Vagina (tissue), 2 donors: ENCODE results near the gene SLX4. TPM values are rescaled to one million over a fixed set of nuclear protein-coding genes. Genes with fewer than 3 reads are reported as not detected.

Experiments
- DNase-seq, 2 donors: peaks; one replicate each; pipeline ENCODE4 v3.0.0-alpha.2; 2017; ENCODE audit errors: extremely low spot score in 2 of 2
- H3K27ac ChIP-seq: fragments of 200-600 bp; sonication (generic); one replicate; pipeline ENCODE4 v1.5.1; 2019
- H3K27me3 ChIP-seq: fragments of 200-600 bp; sonication (generic); one replicate; pipeline ENCODE4 v1.5.1; 2019
- H3K36me3 ChIP-seq, 2 donors: fragments of 200-600 bp; sonication (generic); one replicate each; pipeline ENCODE4 v1.5.1; 2017 to 2019
- H3K4me1 ChIP-seq: fragments of 200-600 bp; sonication (generic); one replicate; pipeline ENCODE4 v1.5.1; 2019
- H3K4me3 ChIP-seq, 2 donors: fragments of 200-600 bp; sonication (generic); 1 replicate in 1 of 2; 2 replicates in 1 of 2; pipeline ENCODE4 v1.5.1; 2016 to 2019
- H3K9me3 ChIP-seq: fragments of 200-600 bp; sonication (generic); one replicate; pipeline ENCODE4 v1.5.1; 2019
- POLR2A ChIP-seq, 2 donors: fragments of 450-650 bp; IDR thresholded peaks; one replicate each; pipeline ENCODE4 v1.6.1; 2017; ENCODE audit warnings: antibody characterized with exemption in 2 of 2, mild to moderate bottlenecking in 2 of 2, moderate library complexity in 2 of 2
- POLR2AphosphoS5 ChIP-seq, 2 donors: sonication (generic); formaldehyde crosslinking; IDR thresholded peaks; one replicate each; pipeline ENCODE4 v1.9.0; 2017; ENCODE audit warnings: antibody characterized with exemption in 2 of 2, mild to moderate bottlenecking in 2 of 2, low read depth in 1 of 2; ENCODE audit not compliant: insufficient read depth in 1 of 2
- intact Hi-C: fragments of 100-400 bp; cut with DNase I; formaldehyde crosslinking; loops from one replicate; pipeline ENCODE4 v1.15.1; 2023
- total RNA-seq: library from RNA; depleted of rRNA; stranded (reverse); fragments of >200 nt; gene quantifications from one replicate; pipeline ENCODE4 v1.2.3, GENCODE V29; 2016
- TF ChIP-seq, protein P1 (sequence below), 3 experiments: fragments of 450-650 bp in 2 of 3; fragments of 200-600 bp in 1 of 3; sonication (generic) in 1 of 3; IDR thresholded peaks; one replicate each; pipeline ENCODE4 v1.5.1; 2017 to 2019; ENCODE audit warnings: antibody characterized with exemption in 3 of 3, mild to moderate bottlenecking in 2 of 3, moderate library complexity in 2 of 3

The SLX4 gene
- total RNA-seq, 1 donor from 2014 or later = 3.9 TPM

GRCh38 chr16:3536851-3537250, 74.6 kb downstream of the SLX4 start:
- DNase-seq = no peak
- Histone ChIP-seq H3K27ac (no peak overlapping the region), H3K27me3 (no peaks in the 10 kb centered on the region), H3K4me3 (no peak overlapping the region), H3K4me1 (no peaks in the 10 kb centered on the region), H3K9me3 (no peaks in the 10 kb centered on the region), H3K36me3 (peaks cover 0 to 27% of the 10 kb centered on the region in 2 donors)
- TF ChIP-seq POLR2A (IDR thresholded peaks at IDR 0.05) (no peak), POLR2AphosphoS5 (IDR thresholded peaks at IDR 0.05; ENCODE audit: insufficient read depth in 1 of 2, low read depth in 1 of 2) (no peak)
- TF ChIP-seq, protein P1, sequence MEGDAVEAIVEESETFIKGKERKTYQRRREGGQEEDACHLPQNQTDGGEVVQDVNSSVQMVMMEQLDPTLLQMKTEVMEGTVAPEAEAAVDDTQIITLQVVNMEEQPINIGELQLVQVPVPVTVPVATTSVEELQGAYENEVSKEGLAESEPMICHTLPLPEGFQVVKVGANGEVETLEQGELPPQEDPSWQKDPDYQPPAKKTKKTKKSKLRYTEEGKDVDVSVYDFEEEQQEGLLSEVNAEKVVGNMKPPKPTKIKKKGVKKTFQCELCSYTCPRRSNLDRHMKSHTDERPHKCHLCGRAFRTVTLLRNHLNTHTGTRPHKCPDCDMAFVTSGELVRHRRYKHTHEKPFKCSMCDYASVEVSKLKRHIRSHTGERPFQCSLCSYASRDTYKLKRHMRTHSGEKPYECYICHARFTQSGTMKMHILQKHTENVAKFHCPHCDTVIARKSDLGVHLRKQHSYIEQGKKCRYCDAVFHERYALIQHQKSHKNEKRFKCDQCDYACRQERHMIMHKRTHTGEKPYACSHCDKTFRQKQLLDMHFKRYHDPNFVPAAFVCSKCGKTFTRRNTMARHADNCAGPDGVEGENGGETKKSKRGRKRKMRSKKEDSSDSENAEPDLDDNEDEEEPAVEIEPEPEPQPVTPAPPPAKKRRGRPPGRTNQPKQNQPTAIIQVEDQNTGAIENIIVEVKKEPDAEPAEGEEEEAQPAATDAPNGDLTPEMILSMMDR (IDR thresholded peaks at IDR 0.05) = no peak
- intact Hi-C loops = loop anchor here (1.0 kb wide), 1 partner anchor 34 kb away; no protein-coding TSS in a partner anchor

GRCh38 chr16:3536271-3536731, 75.1 kb downstream of the SLX4 start:
- Histone ChIP-seq H3K27ac (peak overlapping the region; percentile 15), H3K9me3 (no peaks in the 10 kb centered on the region), H3K36me3 (peaks cover 0 to 32% of the 10 kb centered on the region in 2 donors), H3K4me1 (no peaks in the 10 kb centered on the region), H3K4me3 (no peak overlapping the region), H3K27me3 (no peaks in the 10 kb centered on the region)
- TF ChIP-seq, protein P1 (IDR thresholded peaks at IDR 0.05) = no peak
- TF ChIP-seq POLR2A (IDR thresholded peaks at IDR 0.05) (no peak), POLR2AphosphoS5 (IDR thresholded peaks at IDR 0.05; ENCODE audit: insufficient read depth in 1 of 2, low read depth in 1 of 2) (no peak)
- intact Hi-C loops = loop anchor here (1.0 kb wide), 1 partner anchor 33 kb away; no protein-coding TSS in a partner anchor
- no peak for DNase-seq

DNA sequence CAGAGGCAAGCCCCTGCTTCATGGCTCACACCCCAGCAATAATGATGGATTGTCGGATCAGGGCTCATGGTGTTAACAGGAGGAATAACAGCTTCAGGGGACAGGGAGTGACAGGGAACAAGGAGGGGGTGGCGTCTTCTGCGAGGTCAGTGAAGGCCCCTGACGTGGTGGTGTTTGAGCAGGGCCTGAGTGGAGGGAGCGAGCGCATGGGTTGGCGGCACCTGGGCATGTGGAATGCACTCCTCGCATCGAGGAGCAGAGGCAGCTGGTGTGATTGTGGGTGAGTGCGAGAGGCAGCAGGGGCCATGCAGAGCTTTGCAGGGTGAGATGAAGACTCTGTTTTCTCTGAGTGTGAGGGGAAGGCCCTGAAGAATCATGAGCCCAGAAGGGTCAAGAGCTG, 77.3 kb downstream of the SLX4 start:
- Histone ChIP-seq H3K4me3 (no peak overlapping the region), H3K9me3 (no peaks in the 10 kb centered on the region), H3K27ac (no peak overlapping the region), H3K27me3 (no peaks in the 10 kb centered on the region), H3K36me3 (peaks cover 4 to 40% of the 10 kb centered on the region in 2 donors), H3K4me1 (no peaks in the 10 kb centered on the region)
- no peak for TF ChIP-seq POLR2AphosphoS5 (IDR thresholded peaks at IDR 0.05; ENCODE audit: insufficient read depth in 1 of 2, low read depth in 1 of 2)
- TF ChIP-seq, protein P1 (IDR thresholded peaks at IDR 0.05) = no peak
- TF ChIP-seq POLR2A (IDR thresholded peaks at IDR 0.05) = no peak
- DNase-seq = no peak
- intact Hi-C loops = no loop called here

DNA sequence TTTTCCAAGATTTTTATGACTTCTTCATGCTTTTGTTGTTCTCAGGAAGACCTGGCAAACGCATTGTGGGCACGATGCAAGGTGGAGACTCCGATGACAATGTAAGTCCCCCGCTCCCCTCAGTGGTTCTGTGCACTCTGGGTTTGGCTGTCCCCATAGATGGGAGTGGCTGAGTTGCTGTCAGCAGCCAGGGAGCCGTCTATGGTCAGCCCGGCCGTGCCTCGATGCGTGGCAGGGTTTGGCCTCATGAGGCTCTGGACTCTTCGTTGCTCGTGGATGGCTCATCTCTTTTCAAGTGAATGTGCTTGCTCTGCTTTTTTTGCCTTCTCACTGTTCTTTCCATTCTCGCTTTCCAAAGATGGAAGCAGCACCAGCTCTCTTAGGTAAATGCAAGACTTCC, 78.7 kb downstream of the SLX4 start:
- intact Hi-C loops = no loop called here
- no peak overlapping the region for H3K27ac ChIP-seq
- H3K9me3 ChIP-seq = no peaks in the 10 kb centered on the region
- DNase-seq = no peak
- H3K27me3 ChIP-seq = no peaks in the 10 kb centered on the region
- no peak overlapping the region for H3K4me3 ChIP-seq
- H3K4me1 ChIP-seq = no peaks in the 10 kb centered on the region
- TF ChIP-seq, protein P1 (IDR thresholded peaks at IDR 0.05) = no peak
- TF ChIP-seq POLR2A (IDR thresholded peaks at IDR 0.05) (no peak), POLR2AphosphoS5 (IDR thresholded peaks at IDR 0.05; ENCODE audit: insufficient read depth in 1 of 2, low read depth in 1 of 2) (no peak)
- peaks cover 4 to 40% of the 10 kb centered on the region in 2 donors for H3K36me3 ChIP-seq

Other genes starting within 250 kb of the SLX4 start
- 19.6 TPM for gene ZSCAN32, start 210.6 kb downstream of the SLX4 start, total RNA-seq
- 14.0 TPM for gene ZNF174, start 210.4 kb downstream of the SLX4 start, total RNA-seq
- 2.0 TPM for gene ZNF597, start 168.1 kb downstream of the SLX4 start, total RNA-seq
- gene NAA60, start 167.9 kb downstream of the SLX4 start, total RNA-seq = 58.4 TPM
- not detected for gene C16orf90, start 116.1 kb downstream of the SLX4 start, total RNA-seq
- 22.8 TPM for gene CLUAP1, start 110.6 kb downstream of the SLX4 start, total RNA-seq
- gene NLRC3, start 34.2 kb downstream of the SLX4 start, total RNA-seq = 12.5 TPM
- 50.3 TPM for gene DNASE1, start 43.1 kb upstream of the SLX4 start, total RNA-seq
- gene TRAP1, start 105.9 kb upstream of the SLX4 start, total RNA-seq = 111 TPM